Measurements from ENCODE around the gene ST8SIA6. TPM values are rescaled to one million over a fixed set of nuclear protein-coding genes. Genes with fewer than 3 reads are reported as not detected.

ST8SIA6 gene
- total and polyA plus RNA-seq, 9 of the 15 experiments (the other 6 are each of a cell fraction or from before 2014, with no cell fraction given): 0.69 to 6.7 (median 5.0) TPM

DNA sequence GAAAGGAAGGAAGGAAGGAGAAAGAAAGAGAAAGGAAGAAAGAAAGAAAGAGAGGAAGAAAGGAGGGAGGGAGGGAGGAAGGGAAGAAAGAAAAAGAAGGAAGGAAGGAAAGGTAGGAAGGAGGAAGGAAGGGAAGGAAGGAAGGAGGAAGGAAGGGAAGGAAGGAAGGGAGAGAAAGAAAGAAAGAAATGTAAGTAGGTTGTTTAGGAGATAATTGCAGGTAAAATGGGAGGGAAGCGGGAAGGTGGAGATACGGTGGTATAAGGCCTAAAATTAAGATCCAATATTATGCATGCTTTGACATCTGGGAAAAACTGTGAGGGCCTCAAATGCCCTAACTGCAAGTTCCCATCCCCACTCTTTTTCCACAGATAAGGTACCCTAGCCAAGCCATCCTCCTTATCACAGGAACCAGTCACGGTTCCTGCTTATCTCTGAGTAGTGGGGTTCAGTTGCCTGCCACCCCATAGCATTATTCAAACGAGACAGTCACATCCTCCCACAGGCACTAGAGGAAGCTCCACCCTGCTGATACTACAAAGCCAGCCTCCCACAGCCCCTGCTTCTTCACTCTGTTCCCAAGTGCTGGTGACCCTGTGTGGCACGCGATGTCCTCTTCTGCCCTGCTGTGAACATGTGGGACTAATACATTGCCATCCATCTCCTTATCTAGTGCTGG, 28.7 kb downstream of the ST8SIA6 start (continued):
- TF ChIP-seq HOXB6 (CRISPR knock-in tag; IDR thresholded peaks at IDR 0.05; ENCODE audit: borderline replicate concordance): no peak
- 0 out of 2 replicates have a peak, but pooled peaks have one; percentile 2 for TF ChIP-seq NFE2L1 (tag; IDR thresholded peaks at IDR 0.05; ENCODE audit: borderline replicate concordance, low read depth)
- TF ChIP-seq ETV5 (CRISPR knock-in tag; IDR thresholded peaks at IDR 0.05; ENCODE audit: low read depth): peak; percentile 92; the same call in 1 of the 2 replicates
- 0 out of 2 replicates have a peak, but pooled peaks have one; percentile 33 for TF ChIP-seq DDX20 (tag; IDR thresholded peaks at IDR 0.05; ENCODE audit: low read depth)
- TF ChIP-seq TAF7 (tag; IDR thresholded peaks at IDR 0.05): no peak
- TF ChIP-seq ARNT (IDR thresholded peaks at IDR 0.05): peak; percentile 97 to 99
- peak; percentile 65 for TF ChIP-seq NR2C1 (IDR thresholded peaks at IDR 0.05)
- TF ChIP-seq NR2C1 (tag; IDR thresholded peaks at IDR 0.05): peak; percentile 54
- TF ChIP-seq ZNF77 (CRISPR knock-in tag; IDR thresholded peaks at IDR 0.05): no peak
- peak; percentile 94 for TF ChIP-seq DMBX1 (CRISPR knock-in tag; IDR thresholded peaks at IDR 0.05; ENCODE audit: borderline replicate concordance)
- no peak for TF ChIP-seq ZNF277 (CRISPR knock-in tag; IDR thresholded peaks at IDR 0.05; ENCODE audit: borderline replicate concordance)
- no peak for TF ChIP-seq SETDB1 (IDR thresholded peaks at IDR 0.05; ENCODE audit: low read length)
- TF ChIP-seq ZNF778 (CRISPR knock-in tag; IDR thresholded peaks at IDR 0.05): no peak
- no peak for TF ChIP-seq NR3C1 (CRISPR knock-in tag; IDR thresholded peaks at IDR 0.05)
- TF ChIP-seq ELF2 (CRISPR knock-in tag; IDR thresholded peaks at IDR 0.05): no peak
- 0 out of 2 replicates have a peak, but pooled peaks have one; percentile 28 for TF ChIP-seq MAX (CRISPR knock-in tag; IDR thresholded peaks at IDR 0.05)
- no peak for TF ChIP-seq POLR3G (IDR thresholded peaks at IDR 0.05; ENCODE audit: extremely low read depth, insufficient read length, insufficient replicate concordance)
- peak; percentile 99 for TF ChIP-seq CTBP1 (IDR thresholded peaks at IDR 0.05; ENCODE audit: borderline replicate concordance)
- peak; percentile 73 for TF ChIP-seq ZFX (CRISPR knock-in tag; IDR thresholded peaks at IDR 0.05)
- TF ChIP-seq SMC3 (conservative IDR thresholded peaks at IDR 0.05; ENCODE audit: insufficient read depth, low read depth, low read length): no peak
- TF ChIP-seq TAF1 (IDR thresholded peaks at IDR 0.05; ENCODE audit: control insufficient read depth, extremely low read depth, insufficient read depth, low read length, severe bottlenecking): peak; percentile 66
- TF ChIP-seq NFXL1 (CRISPR knock-in tag; IDR thresholded peaks at IDR 0.05): no peak
- TF ChIP-seq PHF21A (IDR thresholded peaks at IDR 0.05; ENCODE audit: borderline replicate concordance, low read depth): no peak
- TF ChIP-seq KAT2B (IDR thresholded peaks at IDR 0.05; ENCODE audit: low read depth, low read length): no peak
- TF ChIP-seq ZKSCAN3 (CRISPR knock-in tag; IDR thresholded peaks at IDR 0.05): no peak
- peak; percentile 56; the same call in 1 of the 2 replicates for TF ChIP-seq HSF4 (CRISPR knock-in tag; IDR thresholded peaks at IDR 0.05; ENCODE audit: borderline replicate concordance)
- TF ChIP-seq SP2 (IDR thresholded peaks at IDR 0.05; ENCODE audit: extremely low read depth, low read depth, low read length, poor library complexity, severe bottlenecking): no peak
- TF ChIP-seq, protein P1, sequence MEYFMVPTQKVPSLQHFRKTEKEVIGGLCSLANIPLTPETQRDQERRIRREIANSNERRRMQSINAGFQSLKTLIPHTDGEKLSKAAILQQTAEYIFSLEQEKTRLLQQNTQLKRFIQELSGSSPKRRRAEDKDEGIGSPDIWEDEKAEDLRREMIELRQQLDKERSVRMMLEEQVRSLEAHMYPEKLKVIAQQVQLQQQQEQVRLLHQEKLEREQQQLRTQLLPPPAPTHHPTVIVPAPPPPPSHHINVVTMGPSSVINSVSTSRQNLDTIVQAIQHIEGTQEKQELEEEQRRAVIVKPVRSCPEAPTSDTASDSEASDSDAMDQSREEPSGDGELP (CRISPR knock-in tag; IDR thresholded peaks at IDR 0.05; ENCODE audit: borderline replicate concordance): peak; percentile 86

All from K562 (cell line).